GM19395 (cell line): Measurements from ENCODE around the gene ADCY2.

Source experiments
- ATAC-seq: cut with Tn5 transposase; IDR thresholded peaks from one replicate; pipeline ENCODE4 v1.9.1; 2021; ENCODE audit warnings: mild to moderate bottlenecking, moderate library complexity; ENCODE audit not compliant: unreplicated experiment

Gene ADCY2

GRCh38 chr5:7770436-7770835 lies 374.5 kb downstream of the ADCY2 start:
- ATAC-seq: no peak

GRCh38 chr5:7772141-7772540 lies 376.2 kb downstream of the ADCY2 start:
- no peak for ATAC-seq

GRCh38 chr5:7773178-7773577 lies 377.2 kb downstream of the ADCY2 start:
- ATAC-seq: no peak

- ATAC-seq: no peak
Observed at GRCh38 chr5:7776442-7776841, 380.5 kb downstream of the ADCY2 start.

- ATAC-seq: peak; percentile 75
Observed at GRCh38 chr5:7779019-7780005, 383.4 kb downstream of the ADCY2 start.

- no peak for ATAC-seq
Observed at GRCh38 chr5:7781899-7782298, 386.0 kb downstream of the ADCY2 start.

- no peak for ATAC-seq
Observed at GRCh38 chr5:7784683-7785380, 388.9 kb downstream of the ADCY2 start.

GRCh38 chr5:7787770-7788169 lies 391.8 kb downstream of the ADCY2 start:
- no peak for ATAC-seq

- ATAC-seq: no peak
Observed at GRCh38 chr5:7789567-7789966, 393.6 kb downstream of the ADCY2 start.

- peak; percentile 33 for ATAC-seq
Observed at GRCh38 chr5:7793895-7794294, 398.0 kb downstream of the ADCY2 start.

- ATAC-seq: peak; percentile 84
Observed at GRCh38 chr5:7794311-7794710, 398.4 kb downstream of the ADCY2 start.

- ATAC-seq: peak; percentile 51
Observed at GRCh38 chr5:7794823-7795222, 398.9 kb downstream of the ADCY2 start.

- ATAC-seq: no peak
Observed at GRCh38 chr5:7795306-7795705, 399.4 kb downstream of the ADCY2 start.

- ATAC-seq: no peak
Observed at GRCh38 chr5:7801891-7802614, 406.1 kb downstream of the ADCY2 start.

- no peak for ATAC-seq
Observed at GRCh38 chr5:7802855-7803254, 406.9 kb downstream of the ADCY2 start.

- no peak for ATAC-seq
Observed at GRCh38 chr5:7803937-7804336, 408.0 kb downstream of the ADCY2 start.

GRCh38 chr5:7805379-7805778 lies 409.4 kb downstream of the ADCY2 start:
- ATAC-seq: no peak

GRCh38 chr5:7808998-7809397 lies 413.1 kb downstream of the ADCY2 start:
- ATAC-seq: no peak

GRCh38 chr5:7811715-7812114 lies 415.8 kb downstream of the ADCY2 start:
- ATAC-seq: no peak

GRCh38 chr5:7813007-7813406 lies 417.1 kb downstream of the ADCY2 start:
- ATAC-seq: no peak

- no peak for ATAC-seq
Observed at GRCh38 chr5:7813576-7813975, 417.6 kb downstream of the ADCY2 start.
